GM10248 (cell line): ENCODE data around the gene BUB1.

Experiments used
- CTCF ChIA-PET: fragments of 300-600 bp; sonication (Branson Sonifier 250); formaldehyde crosslinking; extraction: SDS; loops from one replicate; lab custom pipeline; 2021; ENCODE audit warnings: antibody characterized with exemption; lab: Yijun Ruan, JAX
- POLR2A ChIA-PET: fragments of 350-650 bp; sonication (Branson Sonifier 250); formaldehyde crosslinking; extraction: SDS; loops from one replicate; lab custom pipeline; 2020; ENCODE audit warnings: antibody characterized with exemption; lab: Yijun Ruan, JAX
- DNase-seq: peaks from one replicate; pipeline ENCODE4 v3.0.0; 2012; ENCODE audit errors: extremely low spot score
- TF ChIP-seq, protein P1 (sequence below): IDR thresholded peaks from 2 replicates; pipeline ENCODE4 v1.5.1; 2012; ENCODE audit warnings: mild to moderate bottlenecking, low read depth; ENCODE audit errors: extremely low read depth, missing control alignments, control extremely low read depth

Gene BUB1

DNA sequence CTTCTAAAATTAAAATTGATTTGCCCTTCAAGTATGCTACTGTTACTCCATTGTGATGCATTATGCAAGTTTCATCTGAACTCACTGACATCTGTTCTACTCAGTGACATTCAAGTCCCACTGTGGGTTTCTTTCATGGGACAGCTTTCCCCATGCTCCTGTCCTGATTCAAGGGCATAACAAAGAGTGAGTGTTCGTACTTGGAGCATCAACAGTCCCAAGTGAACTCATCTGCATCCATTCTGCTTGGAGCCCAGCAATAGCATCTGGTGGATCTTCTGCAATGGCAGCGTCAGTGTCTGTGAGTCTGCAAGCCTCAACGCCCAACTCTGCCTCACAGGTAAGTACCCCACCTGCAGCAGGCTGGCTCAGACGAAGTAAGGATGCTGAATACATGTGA, 27.5 kb downstream of the BUB1 start:
- TF ChIP-seq, protein P1, sequence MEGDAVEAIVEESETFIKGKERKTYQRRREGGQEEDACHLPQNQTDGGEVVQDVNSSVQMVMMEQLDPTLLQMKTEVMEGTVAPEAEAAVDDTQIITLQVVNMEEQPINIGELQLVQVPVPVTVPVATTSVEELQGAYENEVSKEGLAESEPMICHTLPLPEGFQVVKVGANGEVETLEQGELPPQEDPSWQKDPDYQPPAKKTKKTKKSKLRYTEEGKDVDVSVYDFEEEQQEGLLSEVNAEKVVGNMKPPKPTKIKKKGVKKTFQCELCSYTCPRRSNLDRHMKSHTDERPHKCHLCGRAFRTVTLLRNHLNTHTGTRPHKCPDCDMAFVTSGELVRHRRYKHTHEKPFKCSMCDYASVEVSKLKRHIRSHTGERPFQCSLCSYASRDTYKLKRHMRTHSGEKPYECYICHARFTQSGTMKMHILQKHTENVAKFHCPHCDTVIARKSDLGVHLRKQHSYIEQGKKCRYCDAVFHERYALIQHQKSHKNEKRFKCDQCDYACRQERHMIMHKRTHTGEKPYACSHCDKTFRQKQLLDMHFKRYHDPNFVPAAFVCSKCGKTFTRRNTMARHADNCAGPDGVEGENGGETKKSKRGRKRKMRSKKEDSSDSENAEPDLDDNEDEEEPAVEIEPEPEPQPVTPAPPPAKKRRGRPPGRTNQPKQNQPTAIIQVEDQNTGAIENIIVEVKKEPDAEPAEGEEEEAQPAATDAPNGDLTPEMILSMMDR: no peak
- DNase-seq: no peak
- CTCF ChIA-PET: interaction anchor here (2.4 kb wide), 1 partner anchor 8 kb away, joined by 8 read pairs; no protein-coding TSS in a partner anchor
- POLR2A ChIA-PET: no interaction called here

DNA sequence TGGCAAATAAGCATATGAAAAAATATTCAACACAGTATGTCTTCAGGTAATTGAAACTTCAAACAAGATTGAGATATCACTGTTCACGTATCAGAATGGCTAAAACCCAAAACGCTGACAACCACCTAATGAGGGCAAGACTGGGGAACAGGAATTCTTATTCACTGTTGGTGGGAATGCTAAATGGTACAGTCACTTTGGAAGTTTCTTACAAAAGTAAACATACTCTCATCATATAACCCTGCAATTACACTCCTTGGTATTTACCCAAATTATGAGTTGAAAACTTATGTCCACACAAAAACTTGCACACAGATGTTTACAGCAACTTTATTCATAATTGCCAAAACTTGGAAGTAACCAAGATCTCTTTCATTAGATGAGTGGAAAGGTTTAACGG, 30.1 kb downstream of the BUB1 start:
- ChIA-PET CTCF (interaction anchor here (1.3 to 2.3 kb wide), 2 partner anchors 9 to 14 kb away, joined by 4 to 9 read pairs; no protein-coding TSS in a partner anchor), POLR2A (no interaction called here)

DNA sequence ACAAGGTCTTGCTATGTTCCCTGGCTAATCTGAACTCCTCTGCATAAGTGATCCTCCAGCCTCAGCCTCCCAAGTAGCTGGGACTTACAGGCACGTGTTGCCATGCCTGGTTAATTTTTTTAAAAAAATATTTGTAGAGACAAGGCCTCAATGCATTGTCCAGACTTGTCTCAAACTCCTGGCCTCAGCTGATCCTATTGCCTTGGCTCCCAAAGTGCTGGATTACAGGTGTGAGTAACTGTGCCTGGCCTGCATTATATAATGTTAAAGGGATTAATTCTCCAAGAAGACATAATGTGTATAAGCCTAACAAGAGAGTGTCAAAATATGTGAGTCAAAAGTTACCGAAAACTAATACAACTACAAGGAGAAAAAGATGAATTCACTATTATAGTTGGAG, 32.2 kb downstream of the BUB1 start:
- TF ChIP-seq, protein P1: no peak
- no peak for DNase-seq
- ChIA-PET CTCF (no interaction called here), POLR2A (no interaction called here)

More for the DNA sequence above, 30.1 kb downstream of the BUB1 start:
- TF ChIP-seq, protein P1: no peak
- no peak for DNase-seq

DNA sequence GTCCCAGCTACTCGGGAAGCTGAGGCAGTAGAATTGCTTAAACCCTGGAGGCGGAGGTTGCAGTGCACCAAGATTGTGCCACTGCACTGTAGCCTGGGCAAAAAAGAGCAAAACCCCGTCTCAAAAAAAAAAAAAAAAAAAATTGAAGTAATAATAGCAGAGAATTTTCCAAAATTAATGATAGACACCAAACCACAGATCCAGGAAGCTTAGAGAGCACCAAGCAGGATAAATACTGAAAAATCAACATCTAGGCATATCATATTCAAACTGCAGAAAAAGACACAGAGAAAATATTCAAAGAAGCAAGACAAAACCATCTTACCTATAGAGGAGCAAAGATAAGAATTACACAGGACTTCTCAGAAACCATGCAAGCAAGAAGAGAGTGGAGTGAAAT, 33.5 kb downstream of the BUB1 start:
- POLR2A ChIA-PET: no interaction called here
- TF ChIP-seq, protein P1: no peak
- CTCF ChIA-PET: no interaction called here
- no peak for DNase-seq

DNA sequence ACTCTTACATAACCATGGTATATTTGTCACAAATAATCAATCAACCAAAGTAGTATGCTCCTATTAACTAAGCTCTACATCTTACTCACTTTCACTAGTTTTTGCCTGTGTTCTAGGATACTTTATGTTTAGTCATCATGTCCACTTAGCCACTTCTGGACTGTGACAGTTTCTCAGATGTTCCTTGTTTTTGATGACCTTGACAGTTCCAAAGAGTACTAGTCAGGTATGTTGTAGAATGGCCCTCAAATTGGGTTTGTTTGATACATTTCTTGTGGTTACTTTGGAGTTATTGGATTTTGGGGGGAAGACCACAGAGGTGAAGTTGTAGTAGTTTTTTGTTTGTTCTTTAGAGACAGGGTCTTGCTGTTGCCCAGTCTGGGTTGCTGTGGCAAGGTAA, 35.5 kb downstream of the BUB1 start:
- TF ChIP-seq, protein P1: no peak
- DNase-seq: no peak
- CTCF ChIA-PET: interaction anchor here (2.3 kb wide), 1 partner anchor 9 kb away, joined by 8 read pairs; no protein-coding TSS in a partner anchor
- POLR2A ChIA-PET: no interaction called here

DNA sequence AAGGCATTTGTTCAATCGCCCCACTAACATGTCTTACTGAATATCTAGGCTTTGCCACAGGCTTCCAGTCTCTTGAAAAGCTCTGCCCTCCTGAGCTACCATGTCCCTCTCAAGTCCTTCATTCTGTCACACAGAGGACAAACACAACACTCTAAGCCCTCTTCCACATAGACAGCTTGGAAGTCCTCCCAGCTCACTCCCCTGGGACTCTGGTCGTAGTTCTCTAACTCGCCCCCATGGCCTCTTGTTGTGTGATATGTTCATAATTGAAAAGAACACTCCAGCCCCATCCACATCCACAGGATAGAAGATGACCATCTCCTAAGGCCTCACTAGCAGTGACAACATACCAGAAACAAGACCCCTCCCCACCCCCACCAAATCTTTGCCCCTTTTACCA, 37.9 kb downstream of the BUB1 start:
- DNase-seq: no peak
- ChIA-PET CTCF (interaction anchor here (3.3 kb wide), 1 partner anchor 9 kb away, joined by 9 read pairs; no protein-coding TSS in a partner anchor), POLR2A (no interaction called here)
- TF ChIP-seq, protein P1: no peak
